SHP77 treated with DMSO at 0.1 percent for 48 hours (cell line): ENCODE measurements around the gene EPC1.
A peak's percentile ranks its signal among the peaks of the same experiment; 100 is the strongest.
"Not testable (repeated sequence)": the region's sequence is repeated elsewhere in the genome, so short reads cannot be mapped to it uniquely, and the experiment has no call there.

Experiments used
- DNase-seq: peaks from one replicate; lab custom pipeline; 2025; lab: John Stamatoyannopoulos, UW

EPC1 gene

DNA sequence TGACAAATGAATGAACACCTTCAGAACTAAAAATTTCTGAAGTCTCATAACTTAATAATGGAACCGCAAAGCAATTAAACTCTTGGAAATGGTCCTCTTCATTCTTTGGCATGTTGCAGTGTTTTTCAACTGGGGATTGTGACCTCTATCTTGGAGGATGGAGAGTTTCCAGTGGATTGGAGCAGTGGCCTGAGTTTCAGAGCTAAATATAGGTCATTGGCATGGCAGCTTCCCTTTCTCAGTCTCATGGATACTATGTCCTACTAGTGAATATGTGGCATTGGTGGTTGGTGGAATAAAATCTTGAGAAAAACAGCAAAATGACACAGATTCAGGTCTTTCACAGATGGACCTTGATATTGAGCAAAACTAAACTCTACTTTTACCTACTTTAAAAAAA, 24.1 kb upstream of the EPC1 start:
- no peak for DNase-seq

DNA sequence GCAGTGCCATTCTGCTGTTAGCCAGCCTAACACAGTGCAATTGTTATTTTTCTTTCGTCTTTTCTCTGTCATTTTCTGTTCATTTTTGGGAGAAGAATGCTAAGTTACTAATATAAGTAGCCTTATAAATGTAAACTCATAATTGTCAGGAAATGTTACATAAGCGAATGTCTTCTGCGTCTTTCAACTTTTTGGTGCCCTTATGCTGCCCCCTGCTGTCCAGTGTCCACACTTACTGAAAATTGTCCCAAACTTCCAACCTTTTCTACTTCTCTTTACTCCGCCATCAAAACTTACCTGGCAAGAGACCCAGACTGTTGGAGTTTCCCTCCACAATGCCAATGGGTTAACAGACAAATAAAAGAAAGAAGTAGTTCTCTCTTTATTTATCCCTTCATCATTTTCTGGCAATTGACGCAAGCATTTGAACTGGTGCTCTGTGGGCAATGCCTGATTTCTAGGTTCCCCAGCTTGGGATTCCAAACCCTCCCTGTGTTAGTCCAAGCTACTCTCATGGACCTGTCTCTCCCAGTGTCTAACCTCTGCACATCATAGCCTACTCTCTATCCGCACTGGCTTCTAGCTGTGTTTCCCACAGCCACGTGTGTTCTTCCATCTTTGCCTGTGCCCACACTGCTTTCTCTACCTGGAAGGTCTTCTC, 21.0 kb upstream of the EPC1 start:
- peak; percentile 14 for DNase-seq

DNA sequence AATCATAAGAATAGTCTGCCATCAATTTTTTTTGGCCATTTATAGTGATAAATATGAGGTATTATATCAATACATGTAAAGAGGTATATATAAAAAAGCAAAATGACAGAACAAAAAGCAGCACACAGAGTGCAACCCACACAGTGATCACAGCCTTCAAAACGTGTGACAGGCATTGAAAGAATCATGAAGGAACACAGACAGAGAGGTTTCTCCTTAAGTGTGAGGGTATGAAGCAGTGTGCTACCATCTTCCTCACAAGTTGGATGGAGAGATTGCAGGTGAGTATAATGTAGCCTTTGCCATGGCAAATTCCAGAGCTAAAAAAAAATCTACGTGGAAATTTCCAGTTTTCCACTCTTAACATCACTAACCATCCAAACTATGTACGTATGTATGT, 19.6 kb upstream of the EPC1 start:
- DNase-seq = no peak

DNA sequence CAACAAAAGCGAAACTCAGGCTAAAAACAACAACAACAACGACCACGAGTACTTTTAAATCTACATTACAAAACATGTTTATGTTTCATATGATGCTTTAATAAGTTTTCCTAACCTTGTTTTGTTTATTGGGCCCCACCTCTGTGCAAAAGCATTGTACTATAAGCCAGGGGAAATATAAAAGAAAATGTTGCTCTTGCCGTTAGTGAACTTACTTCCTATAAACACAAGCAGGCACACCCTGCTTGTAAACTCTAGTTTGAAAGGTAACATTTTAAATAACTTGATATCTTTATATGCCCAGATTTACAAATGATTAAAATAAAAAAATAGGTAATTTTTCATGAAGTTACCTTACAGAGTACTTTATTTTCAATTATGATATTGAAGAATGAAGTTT, 19.2 kb upstream of the EPC1 start:
- DNase-seq = no peak

DNA sequence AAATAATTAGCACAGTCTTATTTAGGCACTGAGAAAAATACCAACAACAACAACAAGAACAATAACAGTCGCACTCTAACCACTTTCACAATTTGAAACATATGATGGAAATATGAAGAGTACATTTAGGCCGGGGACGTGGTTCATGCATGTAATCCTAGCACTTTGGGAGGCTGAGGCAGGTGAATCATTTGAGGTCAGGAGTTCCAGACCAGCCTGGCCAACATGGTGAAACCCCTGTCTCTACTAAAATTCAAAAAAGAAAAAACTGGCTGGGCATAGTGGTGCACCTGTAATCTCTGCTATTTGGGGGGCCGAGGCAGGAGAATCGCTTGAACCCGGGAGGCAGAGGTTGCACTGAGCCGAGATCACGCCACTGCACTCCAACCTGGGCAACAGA, 18.4 kb upstream of the EPC1 start:
- DNase-seq = not testable (repeated sequence)

DNA sequence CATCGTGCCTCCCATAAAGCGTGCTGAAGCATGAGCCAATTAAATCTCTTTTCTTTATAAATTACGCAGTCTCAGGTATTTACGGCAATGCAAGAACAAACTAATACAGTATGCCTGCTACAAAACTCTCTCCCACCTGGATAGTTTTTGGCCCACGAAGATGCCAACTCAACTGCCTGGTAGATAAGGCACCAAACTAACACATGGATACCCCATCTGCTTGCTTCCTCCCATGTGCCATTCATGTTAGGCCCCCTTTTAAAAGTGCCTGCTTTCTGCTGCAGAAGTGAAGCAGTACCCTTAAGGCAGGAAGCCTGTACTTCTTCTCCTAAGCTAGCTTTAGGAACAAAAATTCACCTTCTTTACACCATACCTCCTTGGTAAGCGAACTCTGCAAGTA, 15.6 kb upstream of the EPC1 start:
- DNase-seq = no peak

DNA sequence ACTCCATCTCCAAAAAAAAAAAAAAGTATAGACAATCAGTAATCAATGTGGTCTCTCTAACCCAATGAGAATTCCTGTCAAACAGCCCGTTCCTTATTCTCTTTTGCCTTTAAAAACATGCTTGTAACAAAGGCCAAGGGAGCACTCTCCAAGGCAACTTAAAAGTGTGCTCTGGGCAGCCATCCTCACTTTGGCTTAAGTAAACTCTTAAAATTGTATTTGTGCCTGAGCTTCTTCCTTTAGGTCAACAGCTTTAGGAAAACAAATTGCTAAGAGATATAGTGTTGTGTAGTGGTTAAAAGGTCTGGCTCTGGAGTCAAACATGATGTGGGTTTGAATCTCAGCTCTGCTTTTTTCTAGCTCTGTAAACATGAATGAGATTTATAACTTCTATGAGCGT, 13.9 kb upstream of the EPC1 start:
- no peak for DNase-seq

DNA sequence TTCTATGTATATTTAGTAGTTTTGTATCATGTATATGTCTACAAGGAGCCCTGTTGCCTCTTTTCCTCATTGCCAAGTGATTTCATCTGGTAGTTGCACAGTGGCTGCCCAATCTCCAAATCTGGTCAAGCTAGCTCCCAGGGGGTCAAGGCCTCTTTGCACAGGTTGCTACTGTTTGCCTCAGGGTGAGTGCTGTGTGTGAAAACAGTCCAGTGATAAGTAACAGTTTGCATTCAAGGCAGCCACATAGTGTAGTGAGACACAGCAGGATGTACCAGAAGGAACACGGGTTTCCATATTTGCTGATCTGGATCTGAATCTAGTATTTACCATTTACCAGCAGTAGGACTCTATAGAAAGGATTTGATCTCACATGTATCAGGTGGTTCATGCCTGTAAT, 13.3 kb upstream of the EPC1 start:
- DNase-seq = no peak

DNA sequence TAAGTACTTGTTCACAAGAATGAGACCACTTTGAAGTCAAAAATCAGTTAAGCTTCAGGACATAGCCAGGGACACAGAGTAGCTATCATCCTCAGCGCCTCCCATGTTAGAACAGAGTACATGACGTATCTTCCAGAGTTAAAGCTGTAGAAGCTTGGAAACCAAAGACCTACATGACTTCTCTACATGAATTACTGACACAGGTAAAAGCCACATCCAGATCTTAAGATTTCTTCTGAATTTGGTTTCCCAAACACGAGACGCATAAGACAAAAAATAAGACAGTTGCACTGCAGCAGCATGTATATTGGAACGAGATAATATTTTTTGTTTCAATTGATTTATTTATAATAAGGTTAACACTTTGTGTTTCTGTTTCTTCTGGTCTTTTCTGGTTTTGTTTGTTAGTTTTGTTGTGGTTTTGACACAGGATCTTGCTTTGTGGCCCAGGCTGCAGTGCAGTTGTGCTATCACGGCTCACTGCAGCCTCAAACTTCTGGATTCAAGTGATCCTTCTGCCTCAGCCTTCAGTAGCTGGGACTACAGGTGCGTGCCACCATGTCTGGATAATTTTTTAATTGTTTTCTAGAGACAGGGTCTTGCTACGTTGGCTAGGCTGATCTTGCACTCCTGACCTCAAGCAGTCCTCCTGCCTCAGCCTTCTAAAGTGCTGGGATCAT, 10.2 kb upstream of the EPC1 start:
- DNase-seq = no peak

DNA sequence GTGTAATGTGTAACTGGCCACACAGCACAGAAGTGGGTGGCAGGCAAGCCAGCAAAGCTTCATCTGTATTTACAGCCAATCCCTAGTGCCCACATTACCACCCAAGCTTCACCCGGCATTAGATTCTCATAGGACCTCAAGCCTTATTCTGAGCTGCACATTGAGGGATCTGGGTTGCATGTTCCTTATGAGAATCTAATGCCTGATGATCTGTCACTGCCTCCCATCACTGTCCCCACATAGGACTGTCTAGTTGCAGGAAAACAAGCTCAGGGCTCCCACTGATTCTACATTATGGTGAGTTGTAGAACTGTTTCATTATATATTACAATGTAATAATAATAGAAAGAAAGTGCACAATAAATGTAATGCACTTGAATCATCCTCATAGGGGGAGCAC, 7.7 kb upstream of the EPC1 start:
- not testable (repeated sequence) for DNase-seq

DNA sequence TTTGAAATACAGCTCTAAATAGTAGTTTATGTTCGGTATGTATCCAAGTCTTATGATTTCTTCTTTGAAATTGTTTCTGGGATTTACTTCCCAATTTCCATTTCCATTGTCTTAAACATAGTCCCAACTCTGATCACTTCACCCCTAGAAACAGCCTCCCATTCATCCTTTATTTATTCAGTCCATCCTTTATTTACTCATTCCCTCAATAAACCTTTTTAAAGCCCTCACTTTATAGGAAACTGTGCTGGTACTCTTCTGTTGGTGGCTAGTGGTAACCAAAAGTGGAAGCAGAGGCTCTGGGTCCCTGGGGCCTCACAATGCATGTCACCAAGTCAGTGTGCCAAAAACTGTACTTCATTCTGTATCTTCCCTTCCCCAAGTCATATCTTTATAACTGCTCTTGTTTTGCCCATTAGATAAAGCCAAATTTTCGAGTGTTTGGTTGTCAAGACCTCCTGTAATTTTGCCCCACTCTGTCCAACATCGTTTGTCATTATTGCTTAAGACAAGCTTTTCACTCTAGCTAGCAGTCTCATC, 3.9 kb upstream of the EPC1 start:
- DNase-seq = no peak

DNA sequence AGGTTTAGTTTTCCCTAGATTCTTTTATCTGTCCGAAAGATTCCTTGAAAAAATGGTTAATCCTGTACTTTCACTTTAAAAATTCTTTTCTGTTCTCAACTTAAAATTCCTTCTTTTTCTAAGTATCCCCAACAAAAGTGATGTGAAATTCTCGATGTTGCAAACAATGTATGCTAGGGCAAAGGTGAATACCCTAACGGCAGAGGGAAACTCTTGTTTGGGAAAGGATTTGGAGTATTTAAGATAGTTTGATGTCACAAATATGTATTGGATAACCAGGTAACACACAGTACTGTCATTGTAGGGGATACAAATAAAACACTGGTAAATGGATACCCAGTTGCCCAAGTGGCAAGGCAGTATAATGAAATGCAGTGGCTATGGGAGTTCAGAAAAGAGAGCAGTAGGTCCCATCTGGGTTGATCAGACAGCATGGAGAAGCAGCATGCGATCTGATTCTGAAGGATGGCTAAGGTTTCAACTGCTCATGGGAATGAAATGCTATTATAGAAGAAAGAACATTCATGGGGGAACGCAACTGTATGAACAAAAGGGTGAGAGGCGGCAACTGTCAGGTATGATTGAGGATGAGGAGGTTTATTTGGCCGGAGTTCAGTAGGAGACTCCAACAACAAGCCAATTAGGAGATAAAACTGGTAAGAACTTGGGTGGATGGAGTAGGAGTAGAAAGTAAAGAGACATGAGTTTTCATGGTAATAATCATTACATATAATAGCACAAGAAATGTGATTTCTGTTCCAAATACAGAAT, 3.2 kb upstream of the EPC1 start:
- no peak for DNase-seq

DNA sequence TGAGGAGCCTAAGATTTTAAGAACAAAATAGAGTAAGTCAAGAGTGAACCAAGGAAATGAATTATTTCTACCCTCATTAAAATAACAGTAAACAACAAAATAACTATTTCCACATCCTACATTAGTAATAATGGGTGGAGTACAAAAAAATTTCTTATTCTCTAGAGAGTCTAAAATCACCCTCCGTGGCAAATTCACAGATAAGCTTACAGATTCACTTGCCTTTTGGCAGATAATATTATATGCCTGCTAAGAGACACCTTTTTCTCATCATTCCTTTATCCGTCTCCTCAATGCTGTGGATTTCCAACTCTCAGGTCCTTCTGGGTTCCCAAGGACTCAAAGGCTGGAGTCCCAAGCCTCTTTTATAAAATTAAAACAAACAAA, 2.2 kb upstream of the EPC1 start:
- DNase-seq = no peak

DNA sequence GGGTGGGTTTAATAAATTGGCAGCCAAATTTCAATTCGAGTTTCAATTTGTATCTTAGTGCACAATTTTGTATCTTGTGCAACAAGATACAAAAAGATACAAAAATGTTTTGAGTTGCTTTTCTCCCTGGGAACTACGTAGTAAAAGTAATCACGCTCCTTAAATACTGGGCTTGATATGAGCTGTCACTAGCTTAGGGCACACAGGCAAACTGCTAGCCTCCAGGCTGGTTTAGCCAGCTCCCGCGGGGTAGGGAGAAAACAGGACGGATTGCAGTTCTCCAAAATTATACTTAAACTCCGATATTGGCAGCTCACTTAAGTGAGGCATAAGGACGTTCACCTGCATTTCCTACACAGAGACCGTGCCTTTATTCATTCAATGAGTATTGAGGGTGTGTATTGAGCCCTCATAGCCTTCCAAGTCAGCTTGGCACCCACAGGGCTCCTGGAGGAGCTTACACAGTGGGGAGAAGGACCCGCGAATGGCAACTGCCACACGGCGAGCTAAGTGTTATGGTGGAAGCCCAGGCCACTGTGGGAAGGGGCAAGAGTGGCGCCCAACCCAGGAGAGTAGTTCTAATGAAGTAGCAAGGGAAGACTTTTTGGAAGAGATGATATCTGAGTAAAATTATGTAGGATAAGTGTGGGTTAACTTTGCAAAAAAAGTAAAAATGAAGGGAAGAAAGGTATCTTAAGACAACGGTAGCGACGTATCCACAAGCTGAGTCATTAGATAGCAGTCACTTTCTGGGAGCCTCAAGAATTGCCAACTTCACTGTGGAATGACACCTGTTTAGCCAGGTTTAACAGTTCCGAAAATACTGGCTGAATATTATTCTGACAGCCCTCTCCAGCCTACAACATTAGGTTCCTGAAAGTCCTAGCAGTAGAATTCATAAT, 1.6 kb upstream of the EPC1 start:
- DNase-seq = no peak

DNA sequence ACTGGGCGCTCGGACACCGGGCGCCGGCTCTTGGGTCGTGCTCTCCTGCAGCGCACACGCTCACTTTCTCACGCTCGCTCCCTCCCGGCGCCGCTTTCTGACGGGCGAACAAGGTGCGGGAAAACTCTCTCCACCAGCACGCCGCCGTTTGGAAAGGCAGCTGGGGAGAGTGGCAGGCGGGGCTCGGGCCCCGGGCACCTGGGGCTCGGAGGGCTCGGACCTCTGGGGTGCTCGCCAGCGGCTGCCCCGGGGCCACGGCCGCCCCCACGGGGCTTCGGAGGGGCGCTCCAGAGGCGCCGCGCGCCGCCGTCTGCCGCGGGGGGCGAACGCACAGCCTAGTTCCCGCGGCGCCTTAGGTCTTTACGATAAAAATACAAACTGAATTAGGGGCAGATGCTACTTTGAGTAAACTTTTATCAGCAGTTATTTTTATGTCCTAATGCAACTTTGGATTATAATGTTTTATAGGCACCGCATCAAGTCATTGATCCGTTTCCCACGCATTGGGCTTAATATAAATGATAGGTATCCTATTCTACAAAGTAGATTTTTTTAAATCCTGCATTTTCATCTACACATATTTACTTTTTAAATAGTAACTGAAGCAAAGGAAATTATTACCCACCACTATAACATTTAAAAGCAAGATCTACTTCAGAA, 535 bp upstream of the EPC1 start:
- no peak for DNase-seq

DNA sequence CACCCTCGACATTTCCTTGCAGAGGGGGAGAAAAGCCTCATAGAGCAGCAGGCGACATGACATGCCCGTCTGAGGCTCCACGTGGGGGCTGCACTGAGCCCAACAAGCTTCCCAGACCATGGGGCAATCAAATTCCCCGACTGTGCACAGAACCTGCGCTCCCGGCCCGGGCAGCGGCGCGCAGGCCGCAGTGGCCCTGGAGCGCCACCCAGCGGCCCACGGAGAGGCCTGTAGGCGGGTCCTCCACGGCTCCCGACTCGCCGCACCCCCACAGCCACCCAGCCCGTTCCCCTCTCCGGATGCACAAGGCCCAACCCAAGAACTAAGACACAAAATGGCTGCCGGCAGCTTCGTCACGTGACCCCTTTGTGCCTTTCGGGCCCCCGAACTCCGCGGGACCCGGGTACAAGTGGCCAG, 816 bp downstream of the EPC1 start:
- DNase-seq = peak; percentile 86

DNA sequence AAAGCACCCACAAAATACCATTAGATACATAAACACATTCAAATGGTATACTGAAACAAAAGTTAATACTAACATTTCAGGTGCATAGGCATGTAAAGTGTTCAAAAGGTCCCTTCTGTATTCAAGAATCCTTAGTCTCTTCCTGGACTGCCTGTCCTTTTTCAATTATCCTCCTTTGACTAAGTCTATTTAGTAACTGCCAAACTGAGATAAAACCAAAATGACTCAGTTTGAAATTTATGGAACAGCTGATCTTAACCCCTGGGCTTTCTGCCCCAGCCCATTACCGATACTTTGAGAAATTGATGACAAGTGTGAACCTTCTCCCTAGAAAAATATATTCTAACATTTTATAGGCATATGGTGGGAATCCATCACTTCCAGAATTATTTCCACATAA, 5.4 kb downstream of the EPC1 start:
- DNase-seq = no peak

DNA sequence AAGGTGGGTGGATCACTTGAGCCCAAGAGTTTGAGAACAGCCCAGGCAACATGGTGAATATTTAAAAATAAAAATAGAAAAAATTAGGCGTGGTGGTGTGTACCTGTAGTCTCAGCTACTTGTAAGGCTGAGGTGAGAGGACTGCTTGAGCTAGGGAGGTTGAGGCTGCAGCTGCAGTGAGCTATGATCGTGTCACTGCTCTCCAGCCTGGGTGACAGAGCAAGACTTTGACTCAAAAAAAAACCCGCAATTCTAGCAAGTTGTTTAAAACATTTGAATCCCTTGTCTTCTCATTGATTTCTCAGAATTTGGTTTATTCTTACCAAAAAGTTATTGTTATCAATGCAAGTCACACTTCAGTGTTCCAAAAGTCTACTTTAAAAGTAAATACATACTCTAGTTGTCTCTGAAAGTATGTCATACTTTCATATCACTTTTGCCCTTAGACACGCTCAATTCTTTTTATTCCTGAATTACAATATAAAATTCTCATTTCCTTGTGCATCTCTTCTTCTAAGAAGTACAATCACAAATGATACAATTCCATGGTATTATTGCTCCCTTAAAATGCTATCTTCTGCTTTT, 6.3 kb downstream of the EPC1 start:
- DNase-seq = no peak

DNA sequence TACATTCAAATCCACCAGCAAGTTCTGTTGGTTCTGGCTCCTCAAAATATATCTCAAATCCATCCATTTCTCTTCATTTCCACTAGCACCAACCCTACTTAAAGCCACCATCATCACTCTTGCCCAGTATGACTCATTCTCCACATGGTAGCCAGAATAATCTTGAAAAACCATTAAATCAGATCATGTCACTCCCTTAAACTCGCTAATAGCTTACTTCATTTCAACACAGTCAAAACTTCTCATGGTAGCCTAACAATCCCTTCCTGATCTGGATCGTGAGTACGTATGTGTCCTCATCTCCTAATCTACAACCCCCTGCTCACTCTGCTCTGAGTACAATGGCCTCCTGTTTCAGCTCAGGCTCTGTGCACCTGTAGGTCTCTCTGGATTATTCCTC, 8.7 kb downstream of the EPC1 start:
- DNase-seq = no peak

DNA sequence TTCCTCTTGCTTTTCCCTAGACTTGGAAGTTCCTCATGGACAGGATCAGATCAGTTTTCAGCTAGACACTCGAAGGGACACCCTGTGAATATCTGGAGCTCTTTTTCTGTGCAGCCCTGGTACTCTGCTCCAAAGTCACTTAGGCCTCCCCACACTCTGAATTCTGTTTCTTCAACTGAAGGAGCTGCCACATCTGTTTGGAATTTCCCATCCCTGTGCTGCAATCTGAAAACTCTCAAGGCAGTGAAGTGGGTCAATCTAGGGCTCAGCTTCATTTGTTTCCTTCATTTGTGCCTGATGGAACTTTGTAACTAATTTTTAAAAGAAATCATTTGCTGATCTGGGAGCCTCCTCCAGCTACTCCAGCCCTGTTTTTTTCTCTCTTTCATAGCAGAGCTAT, 9.6 kb downstream of the EPC1 start:
- no peak for DNase-seq

DNA sequence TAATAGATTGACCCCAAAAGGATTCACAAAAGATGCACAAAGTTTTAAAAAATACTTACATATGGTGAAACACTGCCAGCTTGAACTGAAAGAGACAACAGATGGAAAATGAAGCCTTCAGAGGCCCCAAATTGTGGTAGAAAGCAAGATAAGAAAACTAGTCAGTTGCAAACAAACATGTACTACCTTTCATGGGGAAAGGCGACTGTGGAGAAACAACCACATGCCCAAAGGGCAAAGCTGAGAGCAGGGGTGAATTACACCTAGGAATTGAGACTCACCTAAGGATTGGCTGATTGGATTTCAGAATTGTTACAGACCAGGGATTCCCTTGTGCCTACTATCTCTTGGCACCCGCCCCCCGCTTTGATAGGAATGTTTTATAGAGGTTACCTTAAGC, 13.1 kb downstream of the EPC1 start:
- DNase-seq = no peak
